Measurements from ENCODE around the gene ZNF892. TPM values are rescaled to one million over a fixed set of nuclear protein-coding genes. Genes with fewer than 3 reads are reported as not detected.
A peak's percentile ranks its signal among the peaks of the same experiment; 100 is the strongest.
"Not testable (repeated sequence)": the region's sequence is repeated elsewhere in the genome, so short reads cannot be mapped to it uniquely, and the experiment has no call there.

The ZNF892 gene
- total RNA-seq, 2 donors from 2014 or later: 2.9 to 3.5 TPM

DNA sequence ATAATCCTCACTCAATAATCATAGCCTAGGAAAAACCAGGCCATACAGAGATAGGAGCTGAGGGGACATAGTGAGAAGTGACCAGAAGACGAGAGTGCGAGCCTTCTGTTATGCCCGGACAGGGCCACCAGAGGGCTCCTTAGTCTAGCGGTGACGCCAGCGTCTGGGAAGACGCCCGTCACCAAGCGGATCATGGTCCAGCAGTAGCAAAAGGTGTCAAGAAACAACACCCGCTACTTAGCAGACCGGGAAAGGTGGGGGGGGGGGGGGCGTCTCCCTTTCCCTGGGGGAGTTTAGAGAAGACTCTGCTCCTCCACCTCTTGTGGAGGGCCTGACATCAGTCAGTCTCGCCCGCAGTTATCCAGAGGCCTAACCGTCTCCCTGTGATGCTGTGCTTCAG lies 14.4 kb upstream of the ZNF892 start:
- peaks cover 12% of the 10 kb centered on the region for H3K27me3 Mint-ChIP-seq
- ATAC-seq (replicated peaks); H3K27ac Mint-ChIP-seq; H3K36me3 Mint-ChIP-seq (ENCODE audit: low read depth); H3K9me3 Mint-ChIP-seq; H3K4me3 Mint-ChIP-seq; H3K4me1 Mint-ChIP-seq: not testable (repeated sequence)

DNA sequence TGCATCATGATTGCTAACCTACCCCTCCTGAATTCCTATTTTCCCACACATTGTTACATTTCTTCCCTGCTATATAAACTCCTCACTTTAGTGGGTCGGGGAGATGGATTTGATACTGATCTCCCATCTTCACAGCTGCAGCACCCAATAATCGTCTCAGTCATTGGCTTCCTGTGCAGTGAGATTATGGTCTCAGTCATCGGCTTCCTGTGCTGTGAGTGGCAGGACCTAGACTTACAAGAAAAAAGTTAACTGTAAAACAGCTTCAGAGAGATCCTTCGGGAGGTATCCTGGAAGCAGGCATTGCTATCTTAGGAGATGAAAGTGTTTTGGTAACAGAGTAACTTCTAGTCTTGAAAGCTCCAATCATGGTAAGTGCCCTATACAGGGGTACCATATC lies 3.4 kb upstream of the ZNF892 start:
- Mint-ChIP-seq H3K9me3 (no peaks in the 10 kb centered on the region), H3K4me3 (no peak overlapping the region), H3K36me3 (ENCODE audit: low read depth) (peaks cover 2% of the 10 kb centered on the region), H3K4me1 (peaks cover 9% of the 10 kb centered on the region), H3K27me3 (no peaks in the 10 kb centered on the region), H3K27ac (no peak overlapping the region)
- ATAC-seq (replicated peaks): no peak

DNA sequence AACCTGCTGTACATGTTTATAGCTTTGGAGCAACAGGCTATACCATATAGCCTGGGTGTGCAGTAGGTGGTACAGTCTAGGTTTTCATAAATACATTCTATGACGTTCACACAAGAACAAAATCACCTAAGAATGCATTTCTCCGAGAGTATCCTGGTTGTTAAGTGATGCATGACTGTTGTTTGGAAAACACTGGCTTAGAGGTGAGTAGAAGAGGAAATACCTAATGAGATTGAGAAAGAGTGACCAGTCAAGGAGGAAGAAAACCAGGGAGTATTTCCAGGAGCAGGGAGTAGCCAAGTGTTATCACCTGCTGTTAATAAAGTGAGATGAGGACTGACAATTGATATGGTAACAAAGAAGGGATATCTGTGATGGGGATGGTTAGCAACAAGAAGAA lies 2.9 kb upstream of the ZNF892 start:
- H3K9me3 Mint-ChIP-seq: peaks cover 4% of the 10 kb centered on the region
- H3K27ac Mint-ChIP-seq: no peak overlapping the region
- ATAC-seq (replicated peaks): no peak
- H3K4me1 Mint-ChIP-seq: peaks cover 13% of the 10 kb centered on the region
- H3K4me3 Mint-ChIP-seq: no peak overlapping the region
- H3K36me3 Mint-ChIP-seq (ENCODE audit: low read depth): peaks cover 7% of the 10 kb centered on the region
- no peaks in the 10 kb centered on the region for H3K27me3 Mint-ChIP-seq

DNA sequence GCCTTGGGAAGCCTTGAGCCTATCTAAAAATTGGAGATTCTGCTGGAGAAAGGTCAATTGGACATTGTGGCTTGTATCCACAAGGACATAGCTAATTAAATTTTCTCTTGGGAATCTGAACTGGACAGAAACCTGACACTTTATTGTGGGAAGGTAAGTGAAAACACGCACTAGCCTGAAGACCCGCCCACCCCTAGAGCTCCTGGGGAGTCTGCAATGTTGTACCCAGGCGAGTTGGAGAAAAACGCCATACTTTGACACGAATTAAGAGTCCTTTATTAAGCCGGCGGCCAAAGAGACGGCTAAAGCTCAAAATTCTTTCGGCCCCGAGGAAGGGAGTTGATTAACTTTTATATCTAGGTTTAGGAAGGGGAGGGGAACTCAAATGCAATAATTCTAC lies 1.2 kb upstream of the ZNF892 start:
- H3K27me3 Mint-ChIP-seq: no peaks in the 10 kb centered on the region
- H3K36me3 Mint-ChIP-seq (ENCODE audit: low read depth): peaks cover 21% of the 10 kb centered on the region
- H3K4me3 Mint-ChIP-seq: peak overlapping the region; percentile 88
- H3K4me1 Mint-ChIP-seq: peaks cover 13% of the 10 kb centered on the region
- peaks cover 9% of the 10 kb centered on the region for H3K9me3 Mint-ChIP-seq
- H3K27ac Mint-ChIP-seq: no peak overlapping the region
- ATAC-seq (replicated peaks): no peak

DNA sequence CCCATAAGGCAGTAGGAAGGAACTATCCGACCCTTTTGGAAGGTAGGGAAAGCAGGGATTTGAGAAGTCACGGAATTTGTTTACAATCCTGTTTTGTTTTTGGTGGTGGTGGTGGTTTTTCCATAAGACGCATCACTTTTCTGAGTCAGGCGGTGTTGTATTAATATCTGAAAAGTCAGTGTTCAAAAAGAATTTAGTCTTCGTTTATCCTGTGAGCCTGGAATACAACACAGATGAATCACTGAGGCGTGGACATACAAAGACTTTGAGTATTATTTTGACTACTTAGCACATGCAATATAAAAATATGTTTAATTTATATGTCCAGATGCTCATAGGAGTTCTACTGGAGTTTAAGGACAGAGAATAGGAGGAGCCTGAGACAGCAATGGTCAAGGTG lies 785 bp downstream of the ZNF892 start:
- no peak for ATAC-seq (replicated peaks)
- Mint-ChIP-seq H3K4me3 (peak overlapping the region; percentile 88), H3K9me3 (peaks cover 11% of the 10 kb centered on the region), H3K27ac (no peak overlapping the region), H3K36me3 (ENCODE audit: low read depth) (peaks cover 41% of the 10 kb centered on the region), H3K27me3 (no peaks in the 10 kb centered on the region), H3K4me1 (peaks cover 13% of the 10 kb centered on the region)

DNA sequence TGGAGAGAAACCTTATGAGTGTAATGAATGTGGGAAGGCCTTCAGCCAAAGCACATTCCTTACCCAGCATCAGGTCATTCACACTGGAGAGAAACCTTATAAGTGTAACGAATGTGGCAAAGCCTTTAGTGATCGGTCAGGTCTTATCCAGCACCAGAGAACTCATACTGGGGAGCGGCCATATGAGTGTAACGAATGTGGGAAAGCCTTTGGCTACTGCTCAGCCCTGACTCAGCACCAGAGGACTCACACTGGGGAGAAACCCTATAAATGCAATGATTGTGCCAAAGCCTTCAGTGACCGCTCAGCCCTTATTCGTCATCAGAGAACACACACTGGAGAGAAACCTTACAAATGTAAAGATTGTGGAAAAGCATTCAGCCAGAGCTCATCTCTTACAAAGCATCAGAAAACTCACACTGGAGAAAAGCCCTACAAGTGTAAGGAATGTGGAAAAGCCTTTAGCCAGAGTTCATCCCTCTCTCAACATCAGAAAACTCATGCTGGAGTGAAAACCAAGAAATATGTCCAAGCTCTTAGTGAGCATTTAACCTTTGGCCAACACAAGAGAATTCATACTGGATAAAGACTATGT lies 7.8 kb downstream of the ZNF892 start:
- Mint-ChIP-seq H3K27ac (no peak overlapping the region), H3K27me3 (no peaks in the 10 kb centered on the region), H3K4me1 (no peaks in the 10 kb centered on the region), H3K9me3 (peaks cover 55% of the 10 kb centered on the region), H3K4me3 (no peak overlapping the region), H3K36me3 (ENCODE audit: low read depth) (peaks cover 89% of the 10 kb centered on the region)
- ATAC-seq (replicated peaks): no peak

DNA sequence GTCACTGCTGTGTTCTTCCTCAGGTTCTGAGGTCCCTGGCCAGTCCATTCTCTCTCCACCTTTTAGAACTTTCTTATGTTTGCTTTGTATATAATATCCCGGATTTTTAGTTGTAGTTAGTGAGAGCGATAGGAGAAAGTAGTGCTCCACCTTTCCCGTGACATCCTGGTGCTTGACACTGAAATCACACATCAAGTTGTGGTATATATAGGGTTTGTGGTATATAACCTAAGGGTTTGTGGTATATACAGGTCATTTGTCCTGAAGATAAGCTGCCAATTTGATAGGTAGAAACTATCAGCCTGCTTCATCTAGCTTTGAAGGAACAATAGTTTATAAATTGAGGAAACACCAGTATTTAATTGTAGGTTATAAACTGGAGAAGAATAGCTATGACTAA lies 13.1 kb downstream of the ZNF892 start:
- Mint-ChIP-seq H3K4me1 (no peaks in the 10 kb centered on the region), H3K27me3 (no peaks in the 10 kb centered on the region), H3K4me3 (no peak overlapping the region), H3K36me3 (ENCODE audit: low read depth) (peaks cover 53% of the 10 kb centered on the region), H3K27ac (no peak overlapping the region), H3K9me3 (peaks cover 36% of the 10 kb centered on the region)
- ATAC-seq (replicated peaks): no peak

DNA sequence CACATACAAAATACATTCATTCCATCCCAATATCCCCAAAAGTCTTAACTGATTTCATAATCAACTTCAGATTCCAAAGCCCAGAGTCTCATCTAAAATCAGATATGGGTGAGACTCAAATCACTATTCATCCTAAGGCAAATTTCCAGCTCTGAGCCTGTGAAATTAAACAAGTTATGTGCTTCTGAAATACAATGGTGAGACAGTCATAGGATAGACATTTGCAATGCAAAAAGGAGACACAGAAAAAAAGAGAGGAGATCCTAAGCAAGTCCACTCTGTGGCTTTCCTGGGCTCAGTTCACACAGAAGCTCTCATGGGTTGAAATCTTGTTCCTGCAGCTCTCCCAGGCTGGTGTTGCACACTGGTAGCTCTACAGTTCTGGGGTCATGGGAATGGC lies 18.3 kb downstream of the ZNF892 start:
- H3K9me3 Mint-ChIP-seq: peaks cover 24% of the 10 kb centered on the region
- H3K27ac Mint-ChIP-seq: no peak overlapping the region
- no peak for ATAC-seq (replicated peaks)

DNA sequence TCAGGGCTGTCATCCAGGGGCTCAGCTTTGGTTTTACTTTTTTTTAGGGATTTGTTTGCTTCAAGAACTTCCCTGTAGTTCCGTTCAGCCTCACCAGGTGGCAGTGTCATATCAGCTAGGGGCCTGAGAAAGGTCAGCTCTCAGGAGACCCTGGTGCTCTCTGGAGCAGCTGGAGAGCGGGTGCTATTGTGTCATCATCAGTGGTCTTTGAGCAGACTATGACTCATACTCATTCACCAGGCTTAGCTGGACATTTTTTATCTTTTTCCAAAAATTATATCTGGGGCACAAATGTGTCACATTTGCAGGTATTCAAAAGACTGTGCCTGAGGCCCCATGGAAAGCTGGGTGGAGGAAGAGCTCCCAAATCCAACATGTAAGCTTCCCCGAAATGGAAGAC lies 24.4 kb downstream of the ZNF892 start:
- H3K27me3 Mint-ChIP-seq: no peaks in the 10 kb centered on the region

More for the DNA sequence above, 18.3 kb downstream of the ZNF892 start:
- H3K27me3 Mint-ChIP-seq: no peaks in the 10 kb centered on the region
- no peak overlapping the region for H3K4me3 Mint-ChIP-seq
- no peaks in the 10 kb centered on the region for H3K4me1 Mint-ChIP-seq
- peaks cover 17% of the 10 kb centered on the region for H3K36me3 Mint-ChIP-seq (ENCODE audit: low read depth)

DNA sequence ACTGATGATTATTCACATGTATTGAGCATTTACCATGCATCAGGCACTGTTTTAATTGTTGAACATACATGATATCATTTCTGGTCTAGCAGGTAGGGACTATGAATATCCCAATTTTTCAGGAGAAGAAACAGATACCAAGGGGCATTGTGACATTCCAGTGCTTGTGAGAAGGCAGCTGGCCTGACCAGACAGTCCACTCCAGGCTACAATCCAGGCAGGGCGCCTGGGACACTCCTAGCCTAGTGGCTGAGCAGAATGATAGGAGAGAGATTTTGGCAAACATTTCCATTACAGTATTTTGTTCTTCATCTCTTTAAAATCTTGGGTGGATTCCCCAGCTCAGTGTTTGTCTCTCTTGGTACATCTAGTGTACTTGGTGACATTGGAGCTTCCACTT lies 24.9 kb downstream of the ZNF892 start:
- no peak overlapping the region for H3K4me3 Mint-ChIP-seq
- no peaks in the 10 kb centered on the region for H3K4me1 Mint-ChIP-seq
- no peak for ATAC-seq (replicated peaks)
- no peaks in the 10 kb centered on the region for H3K27me3 Mint-ChIP-seq
- H3K27ac Mint-ChIP-seq: no peak overlapping the region
- peaks cover 13% of the 10 kb centered on the region for H3K9me3 Mint-ChIP-seq
- H3K36me3 Mint-ChIP-seq (ENCODE audit: low read depth): no peaks in the 10 kb centered on the region

More for the DNA sequence above, 24.4 kb downstream of the ZNF892 start:
- Mint-ChIP-seq H3K4me1 (no peaks in the 10 kb centered on the region), H3K27ac (no peak overlapping the region), H3K9me3 (peaks cover 12% of the 10 kb centered on the region), H3K36me3 (ENCODE audit: low read depth) (no peaks in the 10 kb centered on the region), H3K4me3 (no peak overlapping the region)
- no peak for ATAC-seq (replicated peaks)

DNA sequence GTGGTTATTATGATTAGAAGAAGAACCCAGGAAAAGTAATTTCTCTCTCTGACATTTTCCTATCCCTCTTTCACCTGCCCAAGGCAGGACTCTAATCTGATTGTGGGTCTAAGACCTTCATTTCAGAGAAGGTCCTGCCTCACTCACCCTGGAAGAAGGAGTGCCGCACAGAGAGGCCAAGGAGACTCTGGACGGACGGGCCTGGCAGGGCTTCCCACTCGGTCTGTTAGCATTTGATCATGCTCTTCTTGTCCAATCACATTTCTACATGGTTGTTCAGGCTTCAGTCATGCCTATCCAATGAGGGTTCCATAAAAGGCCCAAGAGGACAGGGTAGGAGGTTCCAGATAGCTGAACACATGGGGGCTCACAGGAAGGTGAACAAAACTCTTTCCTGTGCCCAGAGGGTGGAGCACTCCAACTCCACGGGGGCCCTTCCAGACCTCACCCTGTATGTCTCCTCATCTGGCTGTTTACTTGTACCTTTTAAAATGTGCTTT lies 27.0 kb downstream of the ZNF892 start:
- H3K9me3 Mint-ChIP-seq: peaks cover 19% of the 10 kb centered on the region
- H3K4me3 Mint-ChIP-seq: no peak overlapping the region
- no peaks in the 10 kb centered on the region for H3K4me1 Mint-ChIP-seq
- peaks cover 3% of the 10 kb centered on the region for H3K27me3 Mint-ChIP-seq
- H3K27ac Mint-ChIP-seq: no peak overlapping the region
- H3K36me3 Mint-ChIP-seq (ENCODE audit: low read depth): no peaks in the 10 kb centered on the region
- ATAC-seq (replicated peaks): no peak

DNA sequence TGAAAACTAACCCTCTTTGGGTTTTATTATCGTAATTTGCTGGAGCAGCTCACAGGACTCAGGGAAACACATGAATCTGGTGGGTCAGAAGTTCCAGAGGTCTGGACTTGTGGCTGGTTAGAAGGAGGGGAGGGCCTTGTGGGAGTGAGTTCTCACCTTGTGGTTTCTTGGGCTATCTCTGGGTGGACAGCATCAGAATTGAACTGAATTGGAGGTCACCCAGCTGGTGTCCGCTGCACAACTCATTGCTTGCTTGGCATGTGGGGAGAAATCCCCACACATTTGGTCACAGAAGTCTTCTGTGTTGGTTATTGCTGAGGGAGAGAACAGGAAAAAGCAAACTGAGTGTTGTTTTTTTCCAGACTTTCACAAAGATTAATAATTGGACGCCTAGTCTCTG lies 27.5 kb downstream of the ZNF892 start:
- Mint-ChIP-seq H3K27ac (no peak overlapping the region), H3K4me1 (no peaks in the 10 kb centered on the region), H3K4me3 (no peak overlapping the region), H3K9me3 (peaks cover 17% of the 10 kb centered on the region), H3K36me3 (ENCODE audit: low read depth) (no peaks in the 10 kb centered on the region), H3K27me3 (peaks cover 3% of the 10 kb centered on the region)
- no peak for ATAC-seq (replicated peaks)

DNA sequence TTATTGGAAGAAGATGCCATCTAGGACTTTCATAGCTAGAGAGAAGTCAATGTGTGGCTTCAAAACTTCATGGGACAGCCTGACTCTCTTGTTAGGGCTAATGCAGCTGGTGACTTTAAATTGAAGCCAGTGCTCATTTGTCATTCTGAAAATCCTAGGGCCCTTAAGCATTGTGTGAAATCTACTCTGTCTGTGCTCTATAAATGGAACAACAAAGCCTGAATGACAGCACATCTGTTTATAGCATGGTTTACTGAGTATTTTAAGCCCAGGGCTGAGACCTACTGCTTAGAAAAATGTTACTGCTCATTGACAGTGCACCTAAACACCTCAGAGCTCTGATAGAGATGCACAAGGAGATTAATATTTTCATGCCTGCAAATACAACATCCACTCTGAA lies 30.8 kb downstream of the ZNF892 start:
- Mint-ChIP-seq H3K4me1 (no peaks in the 10 kb centered on the region), H3K36me3 (ENCODE audit: low read depth) (no peaks in the 10 kb centered on the region), H3K27ac (no peak overlapping the region), H3K9me3 (peaks cover 26% of the 10 kb centered on the region), H3K27me3 (peaks cover 3% of the 10 kb centered on the region), H3K4me3 (no peak overlapping the region)
- ATAC-seq (replicated peaks): no peak

DNA sequence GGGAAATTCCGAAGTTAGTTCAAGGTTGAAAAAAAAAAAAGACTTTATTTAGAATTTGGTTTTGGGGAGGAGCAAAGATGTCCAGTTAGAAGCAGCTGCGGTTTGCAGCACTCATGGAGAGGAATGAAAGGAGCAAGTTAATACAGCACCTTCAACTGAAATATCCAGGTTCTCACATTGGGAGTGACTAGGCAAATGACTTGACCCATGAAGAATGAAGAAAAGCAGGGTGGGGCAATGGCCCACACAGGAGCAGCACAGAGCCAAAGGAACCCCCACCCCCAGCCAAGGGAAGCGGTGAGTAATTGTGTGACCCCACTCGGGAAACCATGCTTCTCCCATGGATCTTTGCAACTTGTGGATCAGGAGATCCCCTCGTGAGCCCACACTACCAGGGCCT lies 32.8 kb downstream of the ZNF892 start:
- H3K9me3 Mint-ChIP-seq: peaks cover 28% of the 10 kb centered on the region
- H3K4me1 Mint-ChIP-seq: no peaks in the 10 kb centered on the region
- no peaks in the 10 kb centered on the region for H3K36me3 Mint-ChIP-seq (ENCODE audit: low read depth)

DNA sequence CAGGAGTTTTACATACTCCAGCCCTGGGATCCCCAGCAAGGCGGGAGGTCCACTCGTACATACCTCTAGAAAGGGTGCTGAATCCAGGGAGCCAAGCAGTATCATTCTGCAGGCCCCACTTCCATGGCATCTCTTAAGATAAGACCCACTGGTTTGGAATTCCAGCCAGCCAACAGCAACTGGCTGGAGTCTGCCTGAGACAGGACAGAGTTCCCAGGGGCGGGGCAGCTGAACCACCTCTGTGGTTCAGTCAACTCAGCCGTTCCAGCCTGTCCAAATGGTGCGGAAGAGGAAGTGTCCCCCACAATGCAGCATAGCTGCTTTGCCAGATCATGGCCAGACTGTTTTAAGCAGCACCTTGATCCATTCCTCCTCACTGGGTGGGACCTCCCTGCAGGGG lies 33.2 kb downstream of the ZNF892 start:
- Mint-ChIP-seq H3K36me3 (ENCODE audit: low read depth) (no peaks in the 10 kb centered on the region), H3K27me3 (peaks cover 3% of the 10 kb centered on the region), H3K27ac (no peak overlapping the region), H3K4me3 (no peak overlapping the region), H3K9me3 (peaks cover 28% of the 10 kb centered on the region), H3K4me1 (no peaks in the 10 kb centered on the region)
- no peak for ATAC-seq (replicated peaks)

More for the DNA sequence above, 32.8 kb downstream of the ZNF892 start:
- ATAC-seq (replicated peaks): no peak
- Mint-ChIP-seq H3K27ac (no peak overlapping the region), H3K4me3 (no peak overlapping the region), H3K27me3 (peaks cover 3% of the 10 kb centered on the region)

DNA sequence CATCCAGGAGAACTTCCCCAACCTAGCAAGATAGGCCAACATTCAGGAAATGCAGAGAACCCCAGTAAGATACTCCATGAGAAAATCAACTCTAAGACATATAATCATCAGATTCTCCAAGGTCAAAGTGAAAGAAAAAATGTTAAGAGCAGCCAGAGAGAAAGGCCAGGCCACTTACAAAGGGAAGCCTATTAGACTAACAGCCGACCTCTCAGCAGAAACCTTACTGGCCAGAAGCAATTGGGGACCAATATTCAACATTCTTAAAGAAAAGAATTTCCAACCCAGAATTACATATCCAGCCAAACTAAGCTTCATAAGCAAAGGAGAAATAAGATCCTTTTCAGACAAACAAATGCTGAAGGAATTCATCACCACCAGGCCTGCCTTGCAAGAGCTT lies 34.8 kb downstream of the ZNF892 start:
- H3K4me3 Mint-ChIP-seq; H3K27ac Mint-ChIP-seq; H3K27me3 Mint-ChIP-seq; H3K4me1 Mint-ChIP-seq; H3K36me3 Mint-ChIP-seq (ENCODE audit: low read depth); ATAC-seq (replicated peaks): not testable (repeated sequence)
- peaks cover 28% of the 10 kb centered on the region for H3K9me3 Mint-ChIP-seq
